ACC112 (cell line): Measurements from ENCODE around the gene KLHDC10.
"Not testable (repeated sequence)": the region's sequence is repeated elsewhere in the genome, so short reads cannot be mapped to it uniquely, and the experiment has no call there.

Experiments
- H2AFZ ChIP-seq: fragments of 200-600 bp; sonication (generic); one replicate; pipeline ENCODE4 v1.6.0; 2017; ENCODE audit warnings: antibody characterized with exemption, low read length; ENCODE audit not compliant: unreplicated experiment
- H3K27ac ChIP-seq: fragments of 200-600 bp; sonication (generic); 2 replicates; pipeline ENCODE4 v1.5.1; 2014; ENCODE audit warnings: low read depth, mild to moderate bottlenecking, antibody characterized with exemption, low read length, moderate library complexity
- H3K27me3 ChIP-seq: fragments of 200-600 bp; sonication (generic); 2 replicates; pipeline ENCODE4 v1.6.1; 2014; ENCODE audit warnings: mild to moderate bottlenecking, antibody characterized with exemption, low read length, moderate library complexity, mixed read lengths; ENCODE audit not compliant: insufficient read depth
- H3K36me3 ChIP-seq: fragments of 200-600 bp; sonication (generic); 2 replicates; pipeline ENCODE4 v1.6.1; 2016; ENCODE audit warnings: mild to moderate bottlenecking, antibody characterized with exemption, low read length, moderate library complexity, mixed read lengths; ENCODE audit not compliant: insufficient read depth
- H3K4me1 ChIP-seq: fragments of 200-600 bp; sonication (generic); one replicate; pipeline ENCODE4 v1.6.1; 2016; ENCODE audit warnings: low read length, mixed read lengths; ENCODE audit not compliant: insufficient read depth, unreplicated experiment, control insufficient read depth
- H3K4me3 ChIP-seq: fragments of 200-600 bp; sonication (generic); 2 replicates; pipeline ENCODE4 v1.5.1; 2014; ENCODE audit warnings: mild to moderate bottlenecking, low read depth, low read length
- H3K79me2 ChIP-seq: fragments of 200-600 bp; sonication (generic); one replicate; pipeline ENCODE4 v1.6.0; 2016; ENCODE audit warnings: low read length; ENCODE audit not compliant: control insufficient read depth, unreplicated experiment, insufficient read depth

The KLHDC10 gene

GRCh38 chr7:130142654-130143333, 72.5 kb downstream of the KLHDC10 start:
- Histone ChIP-seq H3K27me3 (no peaks in the 10 kb centered on the region), H3K36me3 (no peaks in the 10 kb centered on the region), H3K27ac (no peak overlapping the region), H3K79me2 (no peaks in the 10 kb centered on the region), H3K4me3 (no peak overlapping the region), H3K4me1 (peaks cover 11% of the 10 kb centered on the region), H2AFZ (no peak overlapping the region)

DNA sequence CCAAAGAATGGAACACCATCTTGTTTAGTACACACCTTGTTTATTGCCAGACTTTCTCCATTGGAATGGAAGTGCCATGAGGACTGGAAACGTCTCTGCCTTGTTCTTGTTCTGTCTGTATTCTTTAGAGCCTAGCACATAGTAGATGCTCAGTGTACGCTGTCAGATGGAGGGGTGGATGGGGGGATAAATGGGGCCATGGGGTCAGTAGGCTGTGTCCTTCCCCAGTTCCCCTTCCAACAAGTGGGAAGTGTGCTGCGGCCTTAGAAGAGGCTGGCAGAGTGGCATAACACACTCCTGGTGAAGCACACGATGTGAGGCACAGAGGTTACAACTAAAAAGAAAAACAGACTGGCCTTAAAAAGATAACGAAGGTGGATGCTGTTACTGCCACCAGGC, 73.0 kb downstream of the KLHDC10 start:
- Histone ChIP-seq H3K4me3 (no peak overlapping the region), H3K4me1 (peaks cover 11% of the 10 kb centered on the region), H3K36me3 (no peaks in the 10 kb centered on the region), H3K27ac (no peak overlapping the region), H3K27me3 (no peaks in the 10 kb centered on the region), H3K79me2 (no peaks in the 10 kb centered on the region), H2AFZ (no peak overlapping the region)

DNA sequence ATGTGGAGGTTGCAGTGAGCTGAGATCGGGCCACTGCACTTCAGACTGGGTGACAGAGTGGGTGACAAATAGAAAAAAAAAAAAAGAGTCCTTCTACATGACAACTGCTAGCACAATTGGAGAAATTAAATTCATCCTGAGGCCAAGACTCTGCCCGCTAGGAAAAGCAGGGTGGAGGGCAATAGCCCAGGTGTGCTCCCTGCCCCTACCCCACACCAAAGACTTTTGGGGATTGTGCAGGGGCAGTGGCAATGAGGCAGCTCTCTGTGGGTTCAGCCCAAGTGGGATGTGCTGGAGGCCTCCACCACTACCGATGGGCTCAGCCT, 73.6 kb downstream of the KLHDC10 start:
- Histone ChIP-seq H3K27me3 (no peaks in the 10 kb centered on the region), H3K27ac (no peak overlapping the region), H2AFZ (no peak overlapping the region), H3K79me2 (no peaks in the 10 kb centered on the region), H3K4me1 (peaks cover 11% of the 10 kb centered on the region), H3K4me3 (no peak overlapping the region), H3K36me3 (no peaks in the 10 kb centered on the region)

DNA sequence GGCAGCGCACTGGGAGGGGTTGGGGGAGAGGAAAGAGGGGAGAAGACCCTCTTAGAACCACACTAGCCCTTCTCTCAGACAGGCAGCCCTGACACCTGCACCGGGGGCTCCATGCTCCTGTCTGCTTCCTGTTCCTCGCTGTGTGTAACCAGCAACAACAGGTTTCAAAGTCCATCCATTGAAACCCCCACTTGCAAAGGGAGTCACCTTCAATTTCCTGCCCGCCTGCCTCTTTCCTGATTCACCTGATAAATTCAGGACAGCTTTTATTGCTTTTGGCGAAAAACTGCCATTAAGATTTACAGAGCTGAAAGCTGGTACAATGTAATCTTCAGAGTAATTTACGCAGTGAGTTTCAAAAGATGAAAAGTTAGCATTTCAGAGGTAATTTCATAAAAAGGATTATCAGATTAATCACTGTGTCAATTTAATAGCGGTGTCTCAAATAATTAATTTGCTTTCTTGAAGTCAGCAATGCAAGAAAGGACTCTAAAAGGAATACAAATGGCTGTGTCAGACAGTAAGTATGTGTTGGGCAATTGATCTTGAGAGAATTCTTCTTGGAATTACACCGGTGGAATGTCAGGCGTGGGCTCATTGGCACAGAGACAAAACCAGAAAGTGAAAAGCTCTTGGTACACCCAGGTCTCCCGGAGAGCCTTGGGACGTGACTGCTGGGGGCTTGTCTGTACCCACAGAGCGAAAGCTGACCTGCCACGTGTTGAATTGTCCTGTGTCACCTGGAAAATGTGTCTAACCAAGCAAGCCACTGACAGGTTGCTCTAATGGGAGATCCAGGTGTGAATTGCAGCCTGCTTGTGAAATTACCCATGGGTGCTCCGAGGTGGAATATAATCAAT, 74.2 kb downstream of the KLHDC10 start:
- no peaks in the 10 kb centered on the region for H3K36me3 ChIP-seq
- no peak overlapping the region for H2AFZ ChIP-seq
- no peaks in the 10 kb centered on the region for H3K79me2 ChIP-seq
- peaks cover 11% of the 10 kb centered on the region for H3K4me1 ChIP-seq
- no peak overlapping the region for H3K4me3 ChIP-seq
- no peak overlapping the region for H3K27ac ChIP-seq
- no peaks in the 10 kb centered on the region for H3K27me3 ChIP-seq

DNA sequence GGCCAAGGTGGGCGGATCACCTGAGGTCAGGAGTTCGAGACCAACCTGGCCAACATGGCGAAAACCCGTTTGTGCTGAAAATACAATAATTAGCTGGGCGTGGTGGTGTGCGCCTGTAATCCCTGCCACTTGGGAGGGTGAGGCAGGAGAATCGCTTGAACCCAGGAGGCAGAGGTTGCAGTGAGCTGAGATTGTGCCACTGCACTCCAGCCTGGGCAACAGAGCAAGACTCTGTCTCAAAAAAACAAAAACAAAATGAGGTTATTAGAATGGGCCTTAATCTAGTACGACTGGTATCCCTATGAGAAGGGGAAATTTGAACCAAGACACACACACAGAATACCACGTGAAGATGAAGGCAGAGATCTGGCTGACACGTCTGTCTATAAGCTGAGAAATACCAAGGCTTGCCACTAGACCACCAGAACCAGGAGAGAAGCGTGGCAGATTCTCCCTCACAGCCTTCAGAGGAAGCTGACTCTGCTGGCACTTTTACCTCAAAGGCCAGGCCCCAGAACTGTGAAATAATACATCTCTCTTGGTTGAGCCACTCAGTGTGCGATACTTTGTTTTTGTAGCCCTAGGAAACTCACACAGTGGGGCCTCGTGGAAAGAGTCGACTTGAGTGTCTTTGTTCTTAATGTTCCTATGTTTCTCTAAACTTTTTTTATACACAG, 75.2 kb downstream of the KLHDC10 start:
- no peaks in the 10 kb centered on the region for H3K36me3 ChIP-seq
- H3K27ac ChIP-seq, result no peak overlapping the region
- H3K79me2 ChIP-seq, result no peaks in the 10 kb centered on the region
- H3K4me3 ChIP-seq, result no peak overlapping the region
- H2AFZ ChIP-seq, result no peak overlapping the region
- peaks cover 11% of the 10 kb centered on the region for H3K4me1 ChIP-seq
- no peaks in the 10 kb centered on the region for H3K27me3 ChIP-seq

GRCh38 chr7:130146142-130146541, 75.8 kb downstream of the KLHDC10 start:
- peaks cover 11% of the 10 kb centered on the region for H3K4me1 ChIP-seq
- H3K4me3 ChIP-seq, H3K36me3 ChIP-seq, H3K79me2 ChIP-seq, H3K27me3 ChIP-seq, H2AFZ ChIP-seq, H3K27ac ChIP-seq: not testable (repeated sequence)

GRCh38 chr7:130146693-130147405, 76.5 kb downstream of the KLHDC10 start:
- Histone ChIP-seq H3K4me3 (no peak overlapping the region), H3K27me3 (no peaks in the 10 kb centered on the region), H3K79me2 (no peaks in the 10 kb centered on the region), H3K36me3 (no peaks in the 10 kb centered on the region), H3K27ac (no peak overlapping the region), H2AFZ (no peak overlapping the region), H3K4me1 (peaks cover 11% of the 10 kb centered on the region)

GRCh38 chr7:130147710-130148325, 77.5 kb downstream of the KLHDC10 start:
- Histone ChIP-seq H3K36me3 (no peaks in the 10 kb centered on the region), H2AFZ (no peak overlapping the region), H3K79me2 (no peaks in the 10 kb centered on the region), H3K4me1 (peaks cover 14% of the 10 kb centered on the region), H3K4me3 (no peak overlapping the region), H3K27me3 (no peaks in the 10 kb centered on the region), H3K27ac (no peak overlapping the region)

DNA sequence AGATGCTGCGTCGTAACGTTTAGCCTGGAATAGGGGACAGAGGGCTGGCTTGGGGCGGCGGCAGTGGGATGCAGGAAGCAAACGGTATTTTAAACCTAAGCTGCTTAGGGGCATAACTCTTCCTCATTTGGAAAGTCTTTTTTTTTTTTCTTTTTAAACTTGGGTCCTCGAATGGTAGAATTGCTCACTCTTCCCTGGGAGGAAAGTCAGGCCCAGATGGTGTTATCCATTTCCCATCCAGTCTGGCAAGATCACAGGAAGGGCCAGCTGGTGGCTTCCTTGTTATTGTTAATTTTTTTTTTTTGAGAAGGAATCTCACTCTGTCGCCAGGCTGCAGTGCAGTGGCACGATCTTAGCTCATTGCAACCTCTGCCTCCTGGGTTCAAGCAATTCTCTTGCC, 78.2 kb downstream of the KLHDC10 start:
- Histone ChIP-seq H3K4me3 (no peak overlapping the region), H3K27me3 (no peaks in the 10 kb centered on the region), H3K36me3 (no peaks in the 10 kb centered on the region), H2AFZ (no peak overlapping the region), H3K4me1 (peaks cover 18% of the 10 kb centered on the region), H3K27ac (no peak overlapping the region), H3K79me2 (no peaks in the 10 kb centered on the region)
